ENCODE data around the gene PRSS16. TPM values are rescaled to one million over a fixed set of nuclear protein-coding genes. Genes with fewer than 3 reads are reported as not detected.

The PRSS16 gene
- total RNA-seq, 3 donors from 2014 or later: 0.15 to 0.63 (median 0.32) TPM

Other genes with a start within 250 kb of the PRSS16 start
- gene POM121L2, start 64.6 kb downstream of the PRSS16 start, total RNA-seq: not detected
- gene ZNF391, start 141.1 kb downstream of the PRSS16 start, total RNA-seq: 1 to 10 TPM; 1.9 to 2.5 (median 2.2) TPM
- 1 to 10 TPM; 4.5 to 5.2 (median 4.9) TPM for gene ZNF184, start 225.4 kb downstream of the PRSS16 start, total RNA-seq